KOPT-K1 (cell line): Measurements from ENCODE around the gene ATP10A.

Source experiments
- H3K27ac ChIP-seq: fragments of 200-600 bp; sonication (generic); 2 replicates; pipeline ENCODE4 v1.5.1; 2016; ENCODE audit warnings: antibody characterized with exemption, mild to moderate bottlenecking, low read depth, low read length; ENCODE audit not compliant: poor library complexity, severe bottlenecking
- H3K36me3 ChIP-seq: fragments of 200-600 bp; sonication (generic); 2 replicates; pipeline ENCODE4 v1.5.1; 2017; ENCODE audit warnings: antibody characterized with exemption, mild to moderate bottlenecking, low read length, moderate library complexity; ENCODE audit not compliant: insufficient read depth
- H3K9me3 ChIP-seq: fragments of 200-600 bp; sonication (generic); 2 replicates; pipeline ENCODE4 v1.5.1; 2017; ENCODE audit warnings: antibody characterized with exemption, low read length, mild to moderate bottlenecking; ENCODE audit not compliant: insufficient read depth, poor library complexity, severe bottlenecking

Gene ATP10A

DNA sequence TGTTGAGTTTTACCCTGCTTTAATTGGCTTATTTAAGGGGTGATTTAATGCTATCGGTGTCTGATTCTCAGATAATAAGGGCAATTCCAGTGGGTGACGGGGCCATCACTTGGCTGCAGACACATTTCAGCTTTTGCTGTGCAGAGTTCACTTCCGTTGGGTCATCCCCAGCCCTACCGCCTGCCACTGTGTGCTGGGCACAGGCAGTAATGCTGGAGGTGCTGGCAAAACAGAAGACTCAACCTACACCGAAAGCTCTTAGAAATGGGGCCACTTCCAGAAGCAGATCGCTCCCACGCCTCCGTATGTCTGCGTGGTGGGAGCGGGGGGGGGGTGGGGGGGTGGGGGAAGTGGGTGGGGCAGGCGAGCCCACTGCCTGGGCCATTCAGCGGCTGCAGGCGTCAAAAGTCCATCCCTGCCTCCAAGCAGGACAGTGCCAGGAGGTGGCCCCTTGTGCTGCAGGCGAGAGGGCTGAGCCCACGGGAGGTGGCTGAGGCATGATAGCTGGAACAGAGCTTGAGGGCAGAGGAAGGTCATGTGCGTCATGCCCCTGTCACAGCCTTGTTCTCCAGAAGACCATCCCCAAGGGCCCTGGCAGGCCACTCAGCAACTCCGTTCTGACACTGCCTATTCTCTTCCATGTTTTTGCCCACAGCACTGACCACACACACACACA lies 128.3 kb downstream of the ATP10A start:
- no peaks in the 10 kb centered on the region for H3K9me3 ChIP-seq
- no peak overlapping the region for H3K27ac ChIP-seq
- H3K36me3 ChIP-seq = 0 out of 2 replicates have a peak, but pooled peaks cover 3% of the 10 kb centered on the region

DNA sequence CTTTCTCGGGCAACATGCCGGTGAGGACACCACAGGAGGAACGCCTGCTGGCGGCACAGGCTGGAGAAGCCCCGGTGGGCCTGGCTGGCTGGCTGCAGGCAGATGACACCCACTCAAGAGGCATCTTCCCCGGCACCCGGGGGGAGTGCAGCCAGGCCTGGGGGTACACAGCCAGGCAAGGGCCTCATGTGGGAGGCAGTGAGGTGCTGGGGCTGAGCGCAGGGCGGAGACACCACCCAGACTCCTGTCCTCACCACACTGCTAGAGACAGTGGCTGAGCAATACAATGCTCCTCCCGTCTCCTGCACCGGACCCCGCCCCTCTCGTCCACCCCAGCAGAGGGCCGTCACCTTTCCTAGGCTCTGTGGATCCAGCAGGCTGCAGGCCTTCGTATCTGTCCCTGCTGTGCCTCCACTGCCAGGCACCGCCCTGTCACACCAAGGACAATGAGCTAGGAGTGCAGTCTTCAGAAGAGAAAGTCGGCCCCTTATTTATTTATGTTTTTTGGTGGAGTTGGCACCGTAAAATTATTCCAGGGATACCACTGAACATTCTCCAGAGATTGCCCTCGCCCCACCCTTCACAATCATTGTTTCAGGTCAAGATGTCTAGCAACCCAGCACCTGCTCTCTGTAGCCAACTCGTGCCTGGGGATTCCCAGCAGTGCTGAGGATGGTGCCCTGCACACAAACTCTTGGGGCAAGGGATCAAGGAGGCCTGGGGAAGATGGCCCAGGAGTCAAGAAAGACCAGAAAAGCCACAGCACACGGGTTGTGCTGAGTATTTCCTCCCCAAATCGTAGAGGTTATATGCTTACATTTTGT lies 129.1 kb downstream of the ATP10A start:
- 0 out of 2 replicates have a peak, but pooled peaks cover 3% of the 10 kb centered on the region for H3K36me3 ChIP-seq
- H3K9me3 ChIP-seq = no peaks in the 10 kb centered on the region
- H3K27ac ChIP-seq = no peak overlapping the region

DNA sequence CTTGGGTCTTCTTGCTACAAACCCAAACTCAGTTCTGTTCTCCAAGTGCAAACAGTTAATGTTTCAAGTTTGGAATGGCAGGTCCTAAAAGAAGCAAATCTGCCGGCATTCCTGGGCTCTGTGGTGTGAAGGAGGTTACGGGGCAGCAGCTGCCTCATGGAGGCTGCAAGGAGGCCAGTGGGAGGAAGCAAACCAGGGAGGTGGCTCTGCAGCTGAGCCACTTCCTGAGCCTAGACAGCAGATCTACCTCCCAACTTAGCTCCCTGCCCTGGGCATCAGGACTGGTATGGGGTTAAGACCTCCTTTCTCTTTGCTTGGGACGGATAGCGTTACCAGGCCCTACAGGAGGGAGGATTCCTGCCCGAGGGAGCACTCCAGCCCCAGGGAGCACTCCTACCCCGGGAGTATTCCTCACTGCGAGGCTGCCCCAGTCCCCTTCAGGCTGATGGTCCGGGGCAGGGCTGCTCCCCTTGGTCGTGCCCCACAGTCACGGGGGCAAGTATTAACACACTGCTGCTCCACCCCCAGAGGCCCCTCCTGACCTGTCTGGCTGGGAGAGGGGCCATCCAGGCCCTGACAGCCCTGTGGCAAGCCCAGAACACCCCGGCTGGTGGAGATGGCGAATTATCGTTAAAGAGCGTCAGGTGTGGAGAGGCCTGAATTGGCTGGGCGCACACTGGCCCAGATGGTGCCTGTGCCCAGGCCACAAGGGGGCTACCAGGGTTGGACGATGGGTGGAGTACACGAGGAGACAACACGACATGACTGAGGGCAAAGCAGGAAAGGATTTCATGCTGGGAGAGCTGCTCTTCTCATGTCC lies 129.9 kb downstream of the ATP10A start:
- Histone ChIP-seq H3K9me3 (no peaks in the 10 kb centered on the region), H3K27ac (no peak overlapping the region), H3K36me3 (0 out of 2 replicates have a peak, but pooled peaks cover 3% of the 10 kb centered on the region)

DNA sequence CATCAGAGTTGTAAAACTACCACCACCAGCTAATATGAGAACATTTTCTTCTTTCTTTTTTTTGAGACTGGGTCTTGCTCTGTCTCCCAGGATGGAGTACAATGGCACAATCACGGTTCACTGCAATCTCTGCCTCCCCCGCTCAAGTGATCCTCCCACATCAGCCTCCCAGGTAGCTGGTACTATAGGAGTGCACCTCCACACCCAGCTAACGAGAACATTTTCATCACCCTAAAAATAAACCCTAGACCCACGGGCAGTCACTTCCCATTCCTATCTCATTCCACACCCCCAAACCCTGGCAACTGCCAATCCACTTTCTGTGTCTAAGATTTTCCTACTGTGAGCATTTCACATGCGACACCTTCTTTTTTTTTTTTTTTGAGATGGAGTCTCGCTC lies 130.9 kb downstream of the ATP10A start:
- Histone ChIP-seq H3K36me3 (0 out of 2 replicates have a peak, but pooled peaks cover 3% of the 10 kb centered on the region), H3K9me3 (no peaks in the 10 kb centered on the region), H3K27ac (no peak overlapping the region)

DNA sequence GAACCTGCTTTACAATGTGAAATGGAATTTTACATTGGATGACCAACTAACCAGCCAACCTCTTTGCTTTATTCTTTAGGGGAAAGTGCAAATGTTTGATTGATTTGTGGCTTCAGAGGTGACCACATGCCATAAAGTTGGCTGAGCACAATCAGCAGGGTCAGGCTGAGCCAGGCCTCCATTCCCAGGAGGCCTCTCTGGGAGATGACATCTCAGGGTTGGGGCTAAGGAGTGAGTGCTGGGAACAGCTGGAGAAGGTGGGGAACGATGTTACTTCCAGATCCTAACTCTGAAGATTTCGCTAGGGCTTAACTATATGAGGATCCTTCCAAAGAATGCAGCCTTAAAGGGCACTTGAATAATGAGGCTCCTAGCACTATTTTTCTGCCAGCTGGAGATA lies 131.7 kb downstream of the ATP10A start:
- H3K36me3 ChIP-seq = 0 out of 2 replicates have a peak, but pooled peaks cover 3% of the 10 kb centered on the region
- no peak overlapping the region for H3K27ac ChIP-seq
- no peaks in the 10 kb centered on the region for H3K9me3 ChIP-seq

DNA sequence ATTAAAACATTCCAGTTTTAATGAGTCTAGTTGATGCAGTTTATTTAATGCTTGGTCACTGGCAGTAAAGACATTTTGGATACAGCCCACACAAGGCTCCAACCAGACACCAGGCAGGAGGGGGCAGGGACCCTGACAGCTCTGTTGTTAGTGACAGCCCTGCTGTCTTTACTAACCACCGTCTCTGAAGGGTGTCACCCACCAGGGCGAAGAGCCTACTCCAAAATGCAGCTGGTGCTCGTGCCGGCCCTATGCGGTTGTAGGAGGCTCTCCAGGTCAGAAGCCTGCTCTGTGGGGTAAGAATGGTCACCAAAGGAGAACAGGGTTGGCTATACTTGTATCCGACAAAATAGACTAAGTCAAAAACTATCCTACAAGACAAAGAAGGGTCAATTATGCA lies 132.2 kb downstream of the ATP10A start:
- H3K36me3 ChIP-seq = 0 out of 2 replicates have a peak, but pooled peaks cover 3% of the 10 kb centered on the region
- H3K27ac ChIP-seq = no peak overlapping the region
- H3K9me3 ChIP-seq = no peaks in the 10 kb centered on the region

DNA sequence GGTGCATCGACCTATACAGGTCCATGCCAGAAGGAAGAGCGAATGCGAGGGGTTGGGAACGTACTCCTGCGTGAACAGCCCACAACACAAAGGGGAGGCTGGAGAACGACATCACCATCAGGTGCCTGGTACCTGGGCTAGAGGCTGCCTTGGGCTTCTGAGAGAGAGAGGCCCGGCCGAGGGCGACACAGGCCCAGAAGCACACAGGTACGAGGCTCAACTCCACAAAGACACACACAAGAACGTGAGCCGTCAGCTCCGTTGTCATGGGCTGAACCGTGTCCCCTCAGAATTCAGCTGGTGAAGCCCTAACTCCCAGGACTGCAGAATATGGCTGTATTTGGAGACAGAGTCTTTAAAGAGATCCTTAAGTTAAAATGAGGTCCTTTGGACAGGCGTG lies 134.3 kb downstream of the ATP10A start:
- H3K27ac ChIP-seq = no peak overlapping the region
- H3K36me3 ChIP-seq = no peaks in the 10 kb centered on the region
- no peaks in the 10 kb centered on the region for H3K9me3 ChIP-seq

DNA sequence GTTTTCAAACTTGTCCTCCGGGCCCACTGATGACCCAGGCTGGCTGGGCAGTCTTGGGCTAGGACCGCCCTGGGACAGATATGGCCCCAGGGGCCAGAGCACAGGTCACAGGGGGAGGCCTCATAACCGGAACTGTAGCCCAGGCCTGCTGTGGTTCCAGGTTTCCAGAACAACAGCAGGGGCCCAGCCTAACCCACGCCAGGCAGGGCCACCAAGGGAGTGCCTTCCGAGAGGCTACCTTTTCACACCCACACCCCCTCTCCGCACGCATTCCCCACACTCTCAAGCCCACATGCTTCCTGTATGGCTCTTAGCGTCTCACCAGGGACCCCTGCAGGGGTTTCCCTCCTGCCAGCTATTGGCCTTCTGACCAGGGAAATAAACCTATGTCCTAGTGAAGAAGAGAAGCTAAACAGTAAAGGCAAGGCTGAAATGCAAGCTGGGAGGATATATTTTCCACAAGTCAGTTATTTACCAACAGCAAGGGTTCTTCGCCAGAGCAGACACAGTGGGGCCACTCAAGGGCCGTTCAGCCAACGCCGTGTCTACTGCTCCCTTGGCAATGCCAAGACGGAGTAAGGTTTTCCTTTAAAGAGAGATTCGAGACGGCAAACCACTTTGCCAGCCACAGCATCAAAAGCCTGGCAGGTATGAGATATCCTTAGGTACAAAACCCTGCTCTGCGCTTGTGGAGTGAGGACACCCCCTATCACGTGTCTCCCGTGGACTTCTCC lies 135.1 kb downstream of the ATP10A start:
- Histone ChIP-seq H3K9me3 (no peaks in the 10 kb centered on the region), H3K27ac (no peak overlapping the region), H3K36me3 (no peaks in the 10 kb centered on the region)

DNA sequence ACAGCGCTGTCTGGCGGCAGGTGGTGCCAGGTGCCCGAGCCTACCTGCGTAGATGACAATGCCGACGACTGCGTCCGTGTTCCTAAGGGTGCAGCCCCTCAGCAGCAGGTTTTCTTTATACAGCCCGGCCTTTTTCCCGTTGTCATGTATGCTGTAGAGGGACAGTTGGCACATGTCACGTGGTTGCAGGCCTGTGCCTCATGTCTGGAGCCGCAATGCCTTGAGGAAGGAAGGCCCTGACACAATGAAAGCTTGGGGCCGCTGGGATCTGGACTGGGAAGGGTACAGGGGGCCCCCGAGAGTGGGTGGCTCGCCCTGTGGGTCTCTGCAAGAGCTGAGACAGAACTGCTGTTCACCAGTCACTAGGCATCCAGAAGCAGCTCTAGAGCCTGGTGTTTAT lies 136.0 kb downstream of the ATP10A start:
- no peaks in the 10 kb centered on the region for H3K9me3 ChIP-seq
- H3K27ac ChIP-seq = no peak overlapping the region
- H3K36me3 ChIP-seq = no peaks in the 10 kb centered on the region

DNA sequence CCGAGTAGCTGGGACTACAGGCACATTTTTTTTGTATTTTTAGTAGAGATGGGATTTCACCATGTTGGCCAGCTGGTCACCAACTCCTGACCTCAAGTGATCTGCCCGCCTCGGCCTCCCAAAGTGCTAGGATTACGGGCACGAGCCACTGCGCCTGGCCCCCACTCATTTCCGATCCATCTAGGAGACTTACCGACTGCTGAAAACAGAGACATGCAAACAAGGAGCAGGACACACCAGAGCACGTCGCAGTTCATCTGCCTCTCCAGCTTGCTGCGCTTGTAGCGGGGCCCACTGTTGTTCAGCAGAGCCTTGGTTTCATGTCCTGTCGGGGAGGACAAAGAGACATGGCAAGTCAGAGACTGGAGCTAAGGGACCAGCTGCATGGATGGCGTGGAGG lies 137.4 kb downstream of the ATP10A start:
- Histone ChIP-seq H3K9me3 (no peaks in the 10 kb centered on the region), H3K36me3 (peaks cover 10% of the 10 kb centered on the region; the same call in 1 of the 2 replicates), H3K27ac (no peak overlapping the region)

DNA sequence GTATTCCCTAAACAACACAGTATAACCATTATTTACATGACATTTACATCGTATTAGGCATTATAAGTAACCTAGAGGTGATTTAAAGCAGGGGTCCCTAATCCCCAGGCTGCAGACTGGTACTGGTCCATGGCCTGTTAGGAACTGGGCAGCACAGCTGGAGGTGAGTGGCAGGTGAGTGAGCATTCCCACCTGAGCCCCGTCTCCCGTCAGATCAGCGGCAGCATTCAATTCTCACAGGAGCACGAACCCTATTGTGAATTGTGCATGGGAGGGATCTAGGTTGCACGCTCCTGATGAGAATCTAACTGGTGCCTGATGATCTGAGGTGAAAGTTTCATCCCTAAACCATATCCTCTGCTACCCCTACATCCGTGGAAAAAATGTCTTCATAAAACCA lies 138.2 kb downstream of the ATP10A start:
- H3K9me3 ChIP-seq = no peaks in the 10 kb centered on the region
- peaks cover 10% of the 10 kb centered on the region; the same call in 1 of the 2 replicates for H3K36me3 ChIP-seq
- no peak overlapping the region for H3K27ac ChIP-seq

DNA sequence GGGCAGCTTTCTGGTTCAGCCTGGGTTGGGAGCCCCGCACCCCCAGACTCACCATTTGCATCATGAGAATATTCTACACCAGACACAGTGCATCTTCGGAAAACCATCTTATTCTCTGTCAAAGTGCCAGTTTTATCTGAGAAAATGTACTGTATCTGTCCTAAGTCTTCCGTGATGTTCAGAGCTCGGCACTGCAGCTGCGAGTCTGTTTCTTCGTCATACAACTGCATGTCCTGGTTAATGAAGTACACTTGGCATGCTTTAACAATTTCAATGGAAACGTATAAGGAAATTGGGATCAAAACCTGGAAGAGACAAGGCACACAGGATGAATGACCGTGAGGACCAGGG lies 141.5 kb downstream of the ATP10A start:
- H3K27ac ChIP-seq = no peak overlapping the region
- no peaks in the 10 kb centered on the region for H3K9me3 ChIP-seq
- H3K36me3 ChIP-seq = peaks cover 10% of the 10 kb centered on the region; the same call in 1 of the 2 replicates

DNA sequence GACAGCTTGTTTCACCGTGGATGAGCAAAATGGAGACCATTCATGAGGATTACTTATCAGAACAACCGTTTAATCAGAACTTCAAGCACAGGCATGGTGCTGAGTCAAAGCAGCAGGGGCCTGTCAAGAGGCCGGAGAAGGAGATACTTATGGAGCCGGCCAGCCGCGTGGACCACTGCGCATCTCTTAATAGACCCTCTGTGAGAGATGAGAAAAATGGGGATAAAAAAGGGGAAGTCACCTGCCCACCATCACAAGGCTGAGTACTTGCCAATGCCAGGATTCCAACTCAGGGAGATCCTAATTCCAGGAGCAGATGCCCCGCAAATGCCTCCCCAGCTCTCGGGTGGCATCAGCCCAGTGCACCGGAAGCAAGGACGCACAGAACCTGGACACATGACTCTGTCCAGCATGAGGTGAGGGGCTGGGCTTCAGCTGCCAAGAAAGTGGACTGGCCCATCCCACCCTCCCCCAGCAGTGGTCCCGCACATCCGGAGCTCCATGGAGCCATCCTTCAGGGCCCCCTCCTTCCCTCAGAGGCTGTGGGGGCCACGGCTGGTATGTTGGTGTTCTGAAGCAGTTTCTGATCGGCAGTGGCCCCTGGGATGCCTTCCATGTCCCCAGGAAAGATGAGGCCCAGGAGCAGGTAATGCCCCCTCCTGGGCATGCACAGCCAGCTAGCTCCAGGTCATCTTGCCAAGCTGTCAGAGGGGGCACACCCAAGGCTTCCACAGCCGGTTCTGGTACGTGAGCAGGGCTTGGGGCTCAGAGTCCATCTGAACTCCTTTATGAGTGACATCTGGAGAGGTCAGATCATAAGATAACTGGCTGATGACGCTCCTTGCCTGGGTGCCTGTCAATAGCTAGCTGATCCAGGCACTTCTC lies 143.8 kb downstream of the ATP10A start:
- no peak overlapping the region for H3K27ac ChIP-seq
- peaks cover 10% of the 10 kb centered on the region; the same call in 1 of the 2 replicates for H3K36me3 ChIP-seq
- no peaks in the 10 kb centered on the region for H3K9me3 ChIP-seq

DNA sequence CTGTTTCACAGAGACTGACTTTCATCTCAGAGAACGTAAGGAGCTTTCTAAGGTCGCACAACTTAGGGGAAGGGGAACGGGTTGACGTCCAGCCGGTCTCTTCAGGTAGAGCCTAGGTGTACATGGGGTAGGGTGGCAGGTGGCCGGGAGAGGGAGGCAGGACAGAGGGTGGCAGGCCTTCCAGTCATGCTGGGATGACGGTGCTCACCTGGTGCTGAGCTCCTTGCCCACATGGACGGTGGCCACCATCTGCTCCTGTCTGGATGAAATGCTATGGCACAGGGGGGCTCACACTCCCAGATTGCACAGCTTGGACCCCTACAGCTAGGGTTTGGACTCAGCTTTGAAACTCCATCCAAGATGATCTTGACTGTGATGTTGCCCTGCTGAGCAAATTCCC lies 144.5 kb downstream of the ATP10A start:
- Histone ChIP-seq H3K9me3 (no peaks in the 10 kb centered on the region), H3K27ac (no peak overlapping the region), H3K36me3 (peaks cover 10% of the 10 kb centered on the region; the same call in 1 of the 2 replicates)
